ENCODE results near the gene MRPL14. TPM values are rescaled to one million over a fixed set of nuclear protein-coding genes. Genes with fewer than 3 reads are reported as not detected.

Gene MRPL14
- total and polyA plus RNA-seq, 10 of the 15 experiments (the other 5 are each of a cell fraction or from before 2014, with no cell fraction given): 80.5 to 294 (median 122) TPM

- TF ChIP-seq ZBTB11 (CRISPR knock-in tag; IDR thresholded peaks at IDR 0.05) (no peak), BCL11A (IDR thresholded peaks at IDR 0.05; ENCODE audit: low read depth, low read length) (no peak), E4F1 (IDR thresholded peaks at IDR 0.05; ENCODE audit: borderline replicate concordance, partially characterized antibody) (no peak)
These were observed 35.8 kb upstream of the MRPL14 start (continued) for GRCh38 chr6:44162876-44163625.

GRCh38 chr6:44161997-44162338 lies 34.7 kb upstream of the MRPL14 start:
- H3K79me2 ChIP-seq (ENCODE audit: control insufficient read depth, insufficient read depth, low read length): no peaks in the 10 kb centered on the region
- intact Hi-C loops (cut with micrococcal nuclease; ENCODE audit: unreplicated experiment): no loop called here
- no peak for DNase-seq (ENCODE audit: low read depth, low spot score)
- no peak overlapping the region for H2AFZ ChIP-seq (ENCODE audit: control insufficient read depth, low read depth, low read length)
- H3K27me3 ChIP-seq (replicated peaks in 1 of 2; ENCODE audit: control insufficient read depth in 2 of 2, insufficient read depth in 2 of 2, low read length in 1 of 2): peaks cover 0 to 4% of the 10 kb centered on the region in 2 experiments; a peak in 1 of 4 replicates
- H3K4me1 ChIP-seq (ENCODE audit: control insufficient read depth, insufficient read depth, low read length): no peaks in the 10 kb centered on the region
- H4K20me1 ChIP-seq (ENCODE audit: control insufficient read depth, insufficient read depth): no peaks in the 10 kb centered on the region
- ATAC-seq: peak; percentile 36
- SMC1A ChIA-PET (ENCODE audit: uncharacterized antibody, unreplicated experiment): interaction anchor here (1.2 to 2.4 kb wide), 3 partner anchors 44 to 72 kb away, joined by 3 to 7 read pairs (median 4); no protein-coding TSS in a partner anchor
- WGBS (ENCODE audit: insufficient coverage, insufficient replicate concordance, low lambda C conversion rate, missing lambda C conversion rate): 4% methylated on average over 6 of the region's 8 CpGs
- H3K36me3 ChIP-seq (ENCODE audit: control insufficient read depth in 2 of 2, insufficient read depth in 2 of 2, low read length in 1 of 2): no peaks in the 10 kb centered on the region
- H3K4me3 ChIP-seq: no peak overlapping the region
- CTCF ChIA-PET: interaction anchor here (0.8 to 4.4 kb wide), 8 partner anchors 9 to 143 kb away, joined by 3 to 31 read pairs (median 4); partner anchors contain the start of gene HSP90AB1
- POLR2A ChIA-PET: interaction anchor here (0.6 kb wide), 2 partner anchors 10 to 58 kb away, joined by 3 read pairs; no protein-coding TSS in a partner anchor
- RAD21 ChIA-PET (ENCODE audit: unreplicated experiment): no interaction called here
- in situ Hi-C loops (cut with MboI): no loop called here
- no peak overlapping the region for H3K27ac ChIP-seq (ENCODE audit: control insufficient read depth, insufficient read depth)
- H3K9ac ChIP-seq (ENCODE audit: control insufficient read depth, insufficient read depth, low read length): no peak overlapping the region
- no peaks in the 10 kb centered on the region for H3K9me3 ChIP-seq (replicated peaks; ENCODE audit: control insufficient read depth, insufficient read depth, low read length)
- BruUV-seq (replicated peaks): no TSS peak
- H3K4me2 ChIP-seq (ENCODE audit: control insufficient read depth, insufficient read depth): no peak overlapping the region
- no peak for FAIRE-seq
- TF ChIP-seq CHD4 (IDR thresholded peaks at IDR 0.05) (no peak), NFYA (IDR thresholded peaks at IDR 0.05; ENCODE audit: borderline replicate concordance, low read depth, low read length) (no peak), SREBF2 (IDR thresholded peaks at IDR 0.05; ENCODE audit: low read length) (no peak), POLR2A (IDR thresholded peaks at IDR 0.05; ENCODE audit: low read depth, low read length) (no peak), PRDM15 (CRISPR knock-in tag; IDR thresholded peaks at IDR 0.05) (no peak), SUZ12 (IDR thresholded peaks at IDR 0.05; ENCODE audit: unreplicated experiment) (no peak), BMI1 (IDR thresholded peaks at IDR 0.05; ENCODE audit: borderline replicate concordance) (no peak)

Data from GM12878 (cell line).